Anterior cingulate cortex (tissue), 58 donors: Measurements from ENCODE around the gene PTPRK.
A peak's percentile ranks its signal among the peaks of the same experiment; 100 is the strongest.

Experiments
- DNase-seq, 58 donors: peaks; one replicate each; lab custom pipeline; 2025; lab: John Stamatoyannopoulos, UW

PTPRK gene

DNA sequence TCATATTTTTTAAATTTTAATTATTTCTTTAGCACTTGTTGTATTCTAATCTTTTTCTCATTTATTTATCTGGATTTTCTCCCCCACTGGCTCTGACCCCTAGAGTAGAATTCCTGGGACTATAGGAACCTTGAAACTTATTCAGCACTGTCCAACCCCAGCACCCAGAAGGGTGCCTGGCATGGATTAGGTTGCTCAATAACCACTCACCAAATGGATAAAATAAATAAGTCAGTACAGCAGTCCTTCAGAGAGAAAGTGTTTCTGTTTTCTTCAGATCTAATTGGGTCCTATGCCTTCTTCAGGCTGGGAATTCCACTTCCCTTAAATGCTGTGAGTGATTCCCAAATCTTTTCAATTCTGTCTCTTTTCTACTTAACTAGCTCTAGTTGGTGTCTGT, 206.2 kb downstream of the PTPRK start:
- DNase-seq = no peak

DNA sequence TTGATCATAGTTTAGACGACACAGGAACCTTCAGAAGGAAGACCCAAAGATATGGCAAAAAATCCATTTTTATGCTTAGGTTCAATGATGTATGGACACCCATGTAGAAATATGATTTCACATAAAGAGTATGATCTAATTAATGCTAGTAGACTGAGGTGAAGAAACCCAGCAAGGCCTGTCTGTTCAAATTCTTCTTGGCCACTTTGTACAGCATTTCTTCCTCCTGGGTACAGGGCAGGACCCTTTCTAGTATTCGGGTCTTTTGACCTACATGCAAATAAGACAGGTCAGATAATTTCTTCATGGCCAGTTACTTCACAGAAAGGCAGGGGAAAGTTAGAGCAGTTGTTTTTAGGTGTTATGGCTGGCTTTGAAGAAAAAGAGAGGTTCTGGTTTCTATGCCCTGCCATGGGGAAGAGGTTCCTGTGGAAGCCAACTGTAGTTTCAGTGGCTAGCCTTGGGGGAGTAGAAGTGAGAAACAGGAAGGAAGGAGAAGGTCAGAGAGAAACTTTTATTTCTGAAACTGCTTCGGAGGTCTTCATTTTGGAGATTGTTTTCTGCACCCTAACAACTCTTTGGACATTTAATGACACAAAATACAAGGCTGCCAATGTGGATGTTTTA, 208.3 kb downstream of the PTPRK start:
- DNase-seq = no peak

DNA sequence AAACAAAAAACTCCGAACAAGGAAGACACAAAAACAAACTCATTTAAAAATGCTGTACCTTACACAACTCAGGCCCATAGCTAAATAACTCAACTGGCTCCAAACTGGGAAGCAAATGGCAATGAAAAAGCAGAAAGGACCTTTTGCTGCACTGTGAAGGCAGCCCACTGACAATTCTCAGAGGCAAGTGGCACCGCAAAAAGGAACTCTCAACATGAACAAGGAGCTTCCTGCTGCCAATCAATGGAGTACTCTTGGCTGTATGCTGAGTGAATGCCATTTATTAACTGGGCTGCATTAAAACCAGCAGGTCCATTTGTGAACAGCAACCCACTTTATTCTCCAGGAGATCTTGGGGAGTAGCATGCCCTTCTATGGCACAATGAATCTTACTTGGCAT, 209.9 kb downstream of the PTPRK start:
- no peak for DNase-seq

GRCh38 chr6:128307671-128308070, 212.7 kb downstream of the PTPRK start:
- no peak for DNase-seq

DNA sequence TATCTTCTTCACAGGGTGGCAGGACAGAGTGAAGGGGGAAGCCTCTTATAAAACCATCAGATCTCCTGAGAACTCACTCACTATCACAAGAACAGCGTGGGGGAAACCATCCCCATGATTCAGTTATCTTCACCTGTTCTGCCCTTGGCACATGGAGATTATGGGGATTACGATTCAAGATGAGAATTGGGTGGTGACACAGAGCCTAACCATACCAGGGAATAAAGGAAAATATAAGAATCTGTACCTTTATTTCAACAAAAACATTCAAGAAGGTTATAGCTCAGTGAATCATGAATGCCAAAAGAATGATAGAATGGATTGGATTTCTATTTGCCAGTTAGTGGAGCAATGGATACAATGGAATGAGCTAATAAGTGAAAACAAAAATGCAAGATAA, 214.4 kb downstream of the PTPRK start:
- no peak for DNase-seq

DNA sequence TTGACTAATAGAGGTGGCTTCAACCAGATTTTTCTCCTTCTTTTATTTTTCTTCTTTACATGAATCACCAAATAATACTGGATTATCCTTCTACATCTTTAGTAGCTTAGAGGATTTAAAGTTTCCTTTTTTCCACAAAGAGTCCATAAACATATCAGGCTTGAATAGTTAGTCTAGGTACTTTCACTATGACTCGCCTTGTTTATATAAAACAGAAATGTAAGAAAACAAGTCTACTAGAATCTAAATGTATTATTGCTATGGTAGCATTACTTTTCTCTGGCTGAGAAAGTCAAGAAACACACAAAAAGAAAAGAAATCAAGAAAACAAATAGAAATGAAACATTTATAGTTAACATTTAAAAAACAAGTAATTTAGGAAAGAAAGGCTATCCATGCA, 215.2 kb downstream of the PTPRK start:
- no peak for DNase-seq

DNA sequence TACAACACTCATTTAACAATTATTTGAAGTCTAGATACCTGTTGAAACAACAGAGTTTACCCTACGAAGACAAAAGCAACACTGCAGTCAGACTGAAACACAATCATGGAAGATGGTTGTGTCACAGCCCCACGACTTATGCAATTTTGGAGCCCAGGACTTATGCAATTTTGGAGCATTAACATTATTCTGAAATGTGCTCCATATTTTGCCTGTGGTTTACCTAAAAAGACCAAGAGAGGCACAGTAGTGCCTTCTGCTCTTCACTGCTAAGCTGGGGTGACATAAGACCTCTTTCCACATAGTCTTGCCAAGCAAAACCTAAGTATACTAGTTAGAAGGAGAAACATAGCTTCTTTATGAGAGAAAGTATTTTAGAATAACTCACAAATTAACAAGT, 216.5 kb downstream of the PTPRK start:
- no peak for DNase-seq

- DNase-seq = no peak
Observed at GRCh38 chr6:128302942-128303341, 217.5 kb downstream of the PTPRK start.

GRCh38 chr6:128295670-128296069, 224.7 kb downstream of the PTPRK start:
- DNase-seq = no peak

GRCh38 chr6:128290221-128290620, 230.2 kb downstream of the PTPRK start:
- no peak for DNase-seq

- DNase-seq = no peak
Observed at GRCh38 chr6:128284128-128284527, 236.3 kb downstream of the PTPRK start.

DNA sequence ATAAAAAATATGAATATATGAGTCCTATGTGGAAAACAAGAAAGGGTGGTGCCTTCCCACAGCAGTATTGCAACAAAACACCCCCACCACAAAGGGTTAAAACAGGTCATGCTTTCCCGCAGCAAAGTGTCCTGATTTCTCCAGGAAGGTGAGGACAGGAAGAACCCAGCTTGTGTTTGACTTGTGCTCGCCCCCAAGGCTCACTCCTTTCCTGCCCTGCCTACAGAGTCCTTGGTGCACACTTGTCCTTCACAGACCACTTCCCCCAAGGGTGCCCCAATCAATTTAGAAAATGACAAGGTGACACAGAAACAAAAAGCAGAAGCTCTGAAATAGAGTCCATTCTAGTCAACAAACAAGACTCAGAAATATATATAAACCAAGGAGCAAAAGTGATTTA, 237.4 kb downstream of the PTPRK start:
- no peak for DNase-seq

DNA sequence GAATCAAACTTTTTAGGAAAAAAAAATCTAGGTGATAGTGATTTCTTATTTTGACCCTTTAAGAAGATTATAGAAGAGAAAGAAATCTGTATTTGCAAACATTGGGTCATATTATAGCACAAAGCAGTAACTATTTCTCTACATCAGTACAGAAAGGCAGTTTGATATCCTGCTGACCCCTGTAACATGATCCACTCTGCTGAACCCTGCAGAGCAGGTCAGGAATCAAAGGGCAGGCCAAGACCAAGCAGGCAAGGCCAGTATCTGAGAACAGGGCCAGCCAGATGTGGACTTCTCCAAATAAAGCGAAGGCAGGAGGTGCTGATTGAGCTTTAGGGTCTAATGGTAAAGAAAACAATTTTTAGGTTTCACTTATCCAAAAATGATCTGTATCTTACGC, 239.4 kb downstream of the PTPRK start:
- DNase-seq = no peak

GRCh38 chr6:128280066-128280465, 240.3 kb downstream of the PTPRK start:
- no peak for DNase-seq

- no peak for DNase-seq
Observed at GRCh38 chr6:128278836-128279235, 241.6 kb downstream of the PTPRK start.

- DNase-seq = no peak
Observed at GRCh38 chr6:128277379-128277778, 243.0 kb downstream of the PTPRK start.

DNA sequence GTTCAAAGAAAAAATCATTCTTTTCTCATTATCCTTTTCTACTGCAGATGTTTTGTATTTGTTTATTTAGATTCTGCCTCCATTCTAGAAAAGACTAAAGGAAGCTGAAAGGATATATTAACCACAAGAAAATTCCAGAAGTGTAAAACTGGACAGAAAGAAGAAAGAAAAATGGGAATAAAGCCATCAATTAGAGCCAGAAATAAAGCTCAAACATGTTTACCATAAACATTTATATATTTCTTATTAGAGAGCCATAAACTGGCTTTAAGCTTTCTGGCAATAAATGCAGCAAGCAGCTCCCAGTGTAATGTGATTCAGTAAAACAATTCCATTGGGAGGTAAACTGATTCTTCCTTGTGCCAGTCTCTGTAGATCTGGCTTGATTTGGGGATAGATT, 244.1 kb downstream of the PTPRK start:
- DNase-seq = no peak

GRCh38 chr6:128275681-128276080, 244.7 kb downstream of the PTPRK start:
- DNase-seq = no peak

DNA sequence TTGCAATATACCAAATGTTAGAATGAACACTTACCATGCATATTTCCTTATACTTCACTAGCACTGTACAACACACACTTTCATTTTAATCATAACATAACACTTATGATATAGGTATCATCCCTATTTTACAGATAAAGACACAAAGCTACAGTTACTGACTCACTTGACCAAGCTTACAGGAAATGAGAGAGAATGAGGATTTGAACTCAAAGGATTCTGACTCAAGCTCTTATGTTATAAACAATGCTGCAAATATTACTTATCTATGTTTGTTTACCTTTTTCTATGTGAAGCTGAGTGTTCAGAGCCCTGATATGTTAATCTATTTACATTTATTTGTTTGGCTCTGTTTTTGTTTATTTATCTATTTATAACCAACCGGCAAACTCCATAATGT, 245.4 kb downstream of the PTPRK start:
- DNase-seq = no peak

DNA sequence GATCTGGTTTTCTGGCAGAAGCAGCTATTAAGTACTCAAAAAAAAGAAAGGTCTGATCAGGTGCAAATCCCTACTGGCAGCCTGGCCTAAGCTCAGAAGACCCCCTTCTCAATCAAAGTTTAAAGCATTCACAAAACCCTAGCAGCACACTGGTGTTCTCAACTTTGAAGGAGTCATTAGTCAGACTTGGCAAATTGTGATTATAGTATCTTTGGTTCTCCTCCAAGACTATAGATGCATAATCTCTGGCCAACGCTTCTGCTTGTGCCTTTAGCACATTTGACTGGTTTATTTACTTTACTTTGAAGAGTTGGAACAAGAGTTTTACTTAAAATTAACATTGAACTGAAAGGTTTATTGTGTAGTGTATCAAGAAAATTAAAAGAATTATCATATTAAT, 248.9 kb downstream of the PTPRK start:
- peak in 1 of 58 donors; percentile 1 for DNase-seq

- peak in 2 of 58 donors; percentile 1 for DNase-seq
Observed at GRCh38 chr6:128271011-128271410, 249.4 kb downstream of the PTPRK start.

- no peak for DNase-seq
Observed at GRCh38 chr6:128266946-128267345, 253.5 kb downstream of the PTPRK start.

GRCh38 chr6:128265706-128266105, 254.7 kb downstream of the PTPRK start:
- DNase-seq = no peak
